H1 (cell line): ENCODE data around the gene MARCHF3. TPM values are rescaled to one million over a fixed set of nuclear protein-coding genes. Genes with fewer than 3 reads are reported as not detected.

ENCODE experiments used
- CTCF ChIA-PET: fragments of 300-600 bp; sonication (Branson Sonifier 250); formaldehyde crosslinking; loops from one replicate; lab custom pipeline; 2021; ENCODE audit not compliant: partially characterized antibody; lab: Charles Lee
- POLR2A ChIA-PET: fragments of 300-600 bp; sonication (Branson Sonifier 250); formaldehyde crosslinking; loops from one replicate; lab custom pipeline; 2021; ENCODE audit warnings: inconsistent platforms; ENCODE audit not compliant: partially characterized antibody; lab: Charles Lee
- DNase-seq, 2 experiments: peaks; one replicate each; pipeline versions ENCODE4 v3.0.0 to v3.0.0-alpha.2; 2010 to 2022; ENCODE audit warnings: low spot score in 2 of 2, low read depth in 1 of 2, mixed read lengths in 1 of 2
- FAIRE-seq: peaks from 2 replicates; lab custom pipeline; 2011; peaks lifted over from hg19 to GRCh38; lab: Jason Lieb, UNC
- H2AFZ ChIP-seq: 2 replicates; pipeline ENCODE4 v1.8.1; 2012; ENCODE audit warnings: low read length, inconsistent platforms
- H2AK5ac ChIP-seq: 2 replicates; pipeline ENCODE4 v1.6.1; 2013; ENCODE audit warnings: low read depth, low read length
- H2BK120ac ChIP-seq: replicated peaks from 2 replicates; pipeline ENCODE3; 2013; ENCODE audit warnings: low read depth, low read length, inconsistent platforms
- H2BK12ac ChIP-seq: 2 replicates; pipeline ENCODE4 v1.6.1; 2013; ENCODE audit warnings: low read depth, low read length
- H2BK15ac ChIP-seq: 2 replicates; pipeline ENCODE4 v1.6.1; 2013; ENCODE audit warnings: low read length
- H2BK20ac ChIP-seq: 2 replicates; pipeline ENCODE4 v1.6.1; 2013; ENCODE audit warnings: low read length
- H2BK5ac ChIP-seq: 2 replicates; pipeline ENCODE4 v1.6.1; 2013; ENCODE audit warnings: low read depth, low read length
- H3K14ac ChIP-seq: 2 replicates; pipeline ENCODE4 v1.6.1; 2013; ENCODE audit warnings: inconsistent platforms; ENCODE audit not compliant: insufficient read length
- H3K18ac ChIP-seq: 2 replicates; pipeline ENCODE4 v1.6.1; 2013; ENCODE audit warnings: low read length; ENCODE audit errors: extremely low read depth
- H3K23ac ChIP-seq: 2 replicates; pipeline ENCODE4 v1.6.1; 2013; ENCODE audit warnings: inconsistent platforms; ENCODE audit not compliant: insufficient read length
- H3K23me2 ChIP-seq: 2 replicates; pipeline ENCODE4 v1.6.1; 2013; ENCODE audit warnings: low read depth, low read length
- H3K27ac ChIP-seq: 2 replicates; pipeline ENCODE4 v1.6.1; 2011; ENCODE audit warnings: low read depth, low read length, inconsistent platforms
- H3K27me3 ChIP-seq, 4 experiments: replicated peaks in 1 of 4; 1 replicate in 1 of 4; 2 replicates in 3 of 4; pipeline versions ENCODE4 v1.6.1 to v1.8.1; 2011 to 2013; ENCODE audit warnings: low read length in 3 of 4, mild to moderate bottlenecking in 3 of 4, inconsistent platforms in 2 of 4, mixed read lengths in 2 of 4, moderate library complexity in 1 of 4; ENCODE audit not compliant: control insufficient read depth in 3 of 4, insufficient read depth in 3 of 4; ENCODE audit errors: extremely low read depth in 1 of 4
- H3K36me3 ChIP-seq, 4 experiments: 2 replicates each; pipeline versions ENCODE4 v1.6.1 to v1.8.1; 2011 to 2013; ENCODE audit warnings: mild to moderate bottlenecking in 4 of 4, low read length in 3 of 4, moderate library complexity in 2 of 4, control low read depth in 1 of 4, inconsistent platforms in 1 of 4; ENCODE audit not compliant: insufficient read depth in 4 of 4, control insufficient read depth in 2 of 4
- H3K4ac ChIP-seq: replicated peaks from 2 replicates; pipeline ENCODE3; 2013; ENCODE audit warnings: low read length, low read depth, mixed read lengths, inconsistent platforms; ENCODE audit not compliant: insufficient read length
- H3K4me1 ChIP-seq, 4 experiments: replicated peaks in 1 of 4; 1 replicate in 1 of 4; 2 replicates in 3 of 4; pipeline versions ENCODE4 v1.6.1 to v1.8.1; 2011 to 2013; ENCODE audit warnings: low read length in 3 of 4, inconsistent platforms in 2 of 4, mixed read lengths in 1 of 4; ENCODE audit not compliant: insufficient read depth in 4 of 4, control insufficient read depth in 3 of 4
- H3K4me2 ChIP-seq, 2 experiments: 2 replicates each; pipeline versions ENCODE4 v1.6.1 to v1.8.1; 2011 to 2013; ENCODE audit warnings: low read depth in 2 of 2, low read length in 2 of 2, control low read depth in 1 of 2, inconsistent platforms in 1 of 2, mild to moderate bottlenecking in 1 of 2; ENCODE audit not compliant: insufficient read depth in 1 of 2
- H3K4me3 ChIP-seq, 4 experiments: fragments of 200-600, 300-600 bp in 1 of 4; sonication (generic), shearing (Covaris generic), sonication (Bioruptor Twin) in 1 of 4; 2 replicates each; pipeline versions ENCODE4 v1.5.1 to v1.8.1; 2011 to 2016; ENCODE audit warnings: low read length in 4 of 4, low read depth in 3 of 4, control low read depth in 2 of 4, inconsistent platforms in 2 of 4, mild to moderate bottlenecking in 2 of 4, mixed read lengths in 1 of 4, moderate library complexity in 1 of 4; ENCODE audit not compliant: insufficient read depth in 2 of 4; ENCODE audit errors: extremely low read depth in 1 of 4
- H3K56ac ChIP-seq: replicated peaks from 2 replicates; pipeline ENCODE3; 2013; ENCODE audit warnings: low read depth, mild to moderate bottlenecking, mixed read lengths, low read length, inconsistent platforms; ENCODE audit not compliant: insufficient read length
- H3K79me1 ChIP-seq: 2 replicates; pipeline ENCODE4 v1.6.1; 2013; ENCODE audit warnings: low read depth, low read length, control low read depth
- H3K79me2 ChIP-seq, 2 experiments: 2 replicates each; pipeline versions ENCODE4 v1.6.1 to v1.8.1; 2012 to 2013; ENCODE audit warnings: low read length in 2 of 2, mild to moderate bottlenecking in 2 of 2, inconsistent platforms in 1 of 2; ENCODE audit not compliant: insufficient read depth in 2 of 2, control insufficient read depth in 1 of 2
- H3K9ac ChIP-seq, 4 experiments: replicated peaks in 1 of 4; 1 replicate in 1 of 4; 2 replicates in 3 of 4; pipeline versions ENCODE4 v1.6.1 to v1.8.1; 2011 to 2013; ENCODE audit warnings: low read depth in 3 of 4, low read length in 3 of 4, control low read depth in 2 of 4, mild to moderate bottlenecking in 2 of 4, moderate library complexity in 2 of 4, inconsistent platforms in 1 of 4; ENCODE audit errors: extremely low read depth in 1 of 4
- H3K9me3 ChIP-seq, 2 experiments: 2 replicates each; pipeline versions ENCODE4 v1.6.1 to v1.8.1; 2012 to 2013; ENCODE audit warnings: mild to moderate bottlenecking in 2 of 2, moderate library complexity in 2 of 2, control low read depth in 1 of 2, inconsistent platforms in 1 of 2, low read depth in 1 of 2, low read length in 1 of 2, mixed read lengths in 1 of 2; ENCODE audit not compliant: insufficient read depth in 2 of 2
- H4K20me1 ChIP-seq, 2 experiments: replicated peaks in 1 of 2; 2 replicates each; pipeline versions ENCODE3 to v1.8.1; 2011 to 2013; ENCODE audit warnings: inconsistent platforms in 2 of 2, low read length in 2 of 2, mild to moderate bottlenecking in 1 of 2; ENCODE audit not compliant: insufficient read depth in 2 of 2, control insufficient read depth in 1 of 2
- H4K5ac ChIP-seq: 2 replicates; pipeline ENCODE4 v1.6.1; 2013; ENCODE audit warnings: low read length, low read depth, mixed read lengths, inconsistent platforms; ENCODE audit not compliant: insufficient read length
- H4K8ac ChIP-seq: 2 replicates; pipeline ENCODE4 v1.8.0; 2013; ENCODE audit warnings: mild to moderate bottlenecking, moderate library complexity, low read length, inconsistent platforms; ENCODE audit not compliant: insufficient read depth; ENCODE audit errors: extremely low read depth
- H4K91ac ChIP-seq: replicated peaks from 2 replicates; pipeline ENCODE3; 2013; ENCODE audit warnings: low read length, mixed read lengths, inconsistent platforms; ENCODE audit not compliant: insufficient read length
- E2F6 ChIP-seq: IDR thresholded peaks from 2 replicates; pipeline ENCODE4 v1.6.1; 2012; ENCODE audit warnings: inconsistent platforms
- MAFK ChIP-seq: IDR thresholded peaks from 2 replicates; pipeline ENCODE4 v1.6.1; 2012; ENCODE audit warnings: low read depth, mild to moderate bottlenecking, improper control_type of control experiment, low read length
- WGBS, 2 experiments: shearing (Covaris generic) in 1 of 2; methylation state at CpG; one replicate each; pipeline versions ENCODE4 v1.1.6 to v1.1.7; 2013 to 2015; ENCODE audit warnings: low lambda C conversion rate in 2 of 2, mixed read lengths in 2 of 2, inconsistent platforms in 1 of 2, low coverage in 1 of 2, missing lambda C conversion rate in 1 of 2; ENCODE audit not compliant: insufficient replicate concordance in 2 of 2, insufficient coverage in 1 of 2, insufficient read length in 1 of 2; ENCODE audit errors: extremely low coverage in 1 of 2, missing lambda C conversion rate in 1 of 2; 5-methylcytosine and 5-hydroxymethylcytosine counted together
- polyA plus RNA-seq, 7 experiments: library from polyadenylated mRNA; depleted of rRNA in 3 of 7; stranded (reverse) in 5 of 7; unstranded in 2 of 7; fragments of >200 nt in 5 of 7; fragments of 200-250 nt in 2 of 7; gene quantifications; 1 replicate in 5 of 7; 2 replicates in 1 of 7; 4 replicates in 1 of 7; pipeline versions ENCODE4 v1.2.1 to v1.2.3, GENCODE V29; 2011 to 2013; ENCODE audit warnings: missing spikeins in 2 of 7, mixed read lengths in 2 of 7
- total RNA-seq: library from RNA; stranded (reverse); fragmentation: NEBNext Ultra II Directional; extraction: Animal tissue kit (Norgen Biotek cat#: 25700); gene quantifications from 2 replicates; pipeline ENCODE4 v1.2.1, GENCODE V29; 2021

The MARCHF3 gene
- total and polyA plus RNA-seq, 2 of the 8 experiments (the other 6 are each of a cell fraction or from before 2014, with no cell fraction given) = 12.0 to 16.9 TPM

- no peak for FAIRE-seq
- ChIA-PET CTCF (interaction anchor here (1.5 to 1.6 kb wide), 3 partner anchors 22 to 54 kb away, joined by 3 to 5 read pairs (median 4); partner anchors contain the start of gene LMNB1), POLR2A (interaction anchor here (1.2 to 2.3 kb wide), 3 partner anchors 12 to 157 kb away, joined by 3 to 5 read pairs (median 3); no protein-coding TSS in a partner anchor)
Observed at GRCh38 chr5:126831156-126831555, 199.2 kb downstream of the MARCHF3 start.

More at GRCh38 chr5:126831156-126831555, 199.2 kb downstream of the MARCHF3 start:
- no peak overlapping the region for H2AK5ac ChIP-seq
- no peak overlapping the region for H3K56ac ChIP-seq
- peaks cover 0 to 7% (median 4%) of the 10 kb centered on the region in 4 experiments; a peak in 3 of 7 replicates for H3K4me1 ChIP-seq
- H2BK120ac ChIP-seq = no peak overlapping the region
- no peak overlapping the region for H3K4me2 ChIP-seq
- H3K23ac ChIP-seq = no peak overlapping the region
- no peak for DNase-seq
- H3K79me2 ChIP-seq = peaks cover 0 to 10% of the 10 kb centered on the region in 2 experiments; a peak in 1 of 4 replicates
- no peak overlapping the region for H3K4ac ChIP-seq
- H3K27me3 ChIP-seq = no peaks in the 10 kb centered on the region
- H3K36me3 ChIP-seq = peaks cover 15 to 91% (median 52%) of the 10 kb centered on the region in 4 experiments
- H3K18ac ChIP-seq = no peak overlapping the region
- no peak overlapping the region for H2BK5ac ChIP-seq
- H2BK20ac ChIP-seq = no peak overlapping the region
- H4K5ac ChIP-seq = no peak overlapping the region
- no peak overlapping the region for H4K91ac ChIP-seq
- TF ChIP-seq E2F6 (no peak), MAFK (peak; percentile 99)
- no peak overlapping the region for H3K27ac ChIP-seq
- 91% methylated on average over 1 of the region's 1 CpG; no CpG with 5 or more reads in 1 of the 2 experiments for WGBS, 2 experiments
- no peak overlapping the region for H2AFZ ChIP-seq
- H3K4me3 ChIP-seq = no peak overlapping the region
- no peak overlapping the region for H2BK15ac ChIP-seq
- no peak overlapping the region for H4K8ac ChIP-seq
- H2BK12ac ChIP-seq = no peak overlapping the region
- H3K9me3 ChIP-seq = no peaks in the 10 kb centered on the region
- no peaks in the 10 kb centered on the region for H3K23me2 ChIP-seq
- no peak overlapping the region for H3K14ac ChIP-seq
- peaks cover 2 to 3% of the 10 kb centered on the region in 2 experiments for H4K20me1 ChIP-seq
- H3K79me1 ChIP-seq = peaks cover 2% of the 10 kb centered on the region; the same call in 1 of the 2 replicates
- H3K9ac ChIP-seq = no peak overlapping the region
